Left cardiac atrium (tissue), 4 donors: ENCODE data around the gene NPIPB13. TPM values are rescaled to one million over a fixed set of nuclear protein-coding genes. Genes with fewer than 3 reads are reported as not detected.
A peak's percentile ranks its signal among the peaks of the same experiment; 100 is the strongest.
"Not testable (repeated sequence)": the region's sequence is repeated elsewhere in the genome, so short reads cannot be mapped to it uniquely, and the experiment has no call there.

Source experiments
- ATAC-seq, 2 donors: fragments of 200-7000 bp; cut with Tn5 transposase; one replicate each; pipeline ENCODE4 v1.9.1; 2020; ENCODE audit warnings: mild to moderate bottlenecking in 2 of 2, moderate library complexity in 2 of 2
- DNase-seq: peaks from one replicate; pipeline ENCODE4 v3.0.0-alpha.2; 2020
- intact Hi-C, 2 donors: fragments of 100-400 bp; cut with DNase I; formaldehyde crosslinking; loops; one replicate each; pipeline versions ENCODE4 v1.14.1 to v1.15.1; 2022 to 2023
- long read RNA-seq: library from polyadenylated mRNA; unstranded; transcript quantifications from one replicate; pipeline ENCODE4 v2.0.0, GENCODE V29; 2021
- total RNA-seq, 2 donors: library from RNA; stranded (reverse); fragmentation: NEBNext Ultra II Directional; extraction: Animal tissue kit (Norgen Biotek cat#: 25700); gene quantifications; one replicate each; pipeline ENCODE4 v1.2.1, GENCODE V29; 2021
- donor health status: DM: no; HTN: yes; CAD: no.
- donor health status: DM: no; HTN: yes; CAD: no; lungs with severe emphysema.
- donor health status: DM: yes; HTN: yes; CAD: no.
- donor health status: Dilated cardiomyopathy.

NPIPB13 gene
- total RNA-seq: 1 to 10 TPM; 3.2 to 3.4 TPM
- long read RNA-seq: 0 reads

DNA sequence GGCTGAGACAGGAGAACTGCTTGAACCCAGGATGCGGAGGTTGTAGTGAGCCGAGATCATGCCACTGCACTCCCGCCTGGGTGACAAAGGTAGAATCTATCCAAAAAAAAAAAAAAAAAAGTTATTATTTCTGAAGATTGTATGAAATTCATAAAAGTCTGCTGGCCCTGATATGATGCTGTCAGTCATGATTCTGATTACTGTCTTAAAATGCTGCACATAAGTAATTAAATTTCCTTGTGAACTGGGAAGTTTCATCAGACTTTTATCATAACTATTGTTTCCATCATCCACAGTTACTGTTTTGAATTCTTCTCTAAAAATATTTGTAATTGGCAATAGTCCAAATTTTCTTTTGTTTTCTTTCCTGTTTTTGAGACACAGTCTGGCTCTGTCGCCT, at the start of gene NPIPB13:
Gene NPIPB13, minus strand, starts transcription at position 101 of the 400 bp plus-strand sequence. CDS start 2,906 bp downstream, outside the sequence.
- DNase-seq, ATAC-seq, intact Hi-C loops: not testable (repeated sequence)

DNA sequence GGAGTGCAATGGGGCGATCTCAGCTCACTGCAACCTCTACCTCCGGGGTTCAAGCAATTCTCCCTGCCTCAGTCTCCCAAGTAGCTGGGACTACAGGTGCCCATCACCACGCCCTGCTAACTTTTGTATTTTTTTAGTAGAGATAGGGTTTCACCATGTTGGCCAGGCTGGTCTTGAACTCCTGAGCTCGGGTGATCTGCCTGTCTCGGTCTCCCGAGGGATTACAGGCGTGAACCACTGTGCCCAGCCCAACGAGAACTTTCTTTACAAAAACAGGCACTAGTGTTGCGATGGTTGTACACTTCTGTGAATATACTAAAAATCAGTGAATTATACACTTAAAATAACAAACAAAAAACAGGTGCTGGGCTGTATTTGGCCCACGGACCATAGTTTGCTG, 34.1 kb upstream of the NPIPB13 start:
- intact Hi-C loops, ATAC-seq, DNase-seq: not testable (repeated sequence)

DNA sequence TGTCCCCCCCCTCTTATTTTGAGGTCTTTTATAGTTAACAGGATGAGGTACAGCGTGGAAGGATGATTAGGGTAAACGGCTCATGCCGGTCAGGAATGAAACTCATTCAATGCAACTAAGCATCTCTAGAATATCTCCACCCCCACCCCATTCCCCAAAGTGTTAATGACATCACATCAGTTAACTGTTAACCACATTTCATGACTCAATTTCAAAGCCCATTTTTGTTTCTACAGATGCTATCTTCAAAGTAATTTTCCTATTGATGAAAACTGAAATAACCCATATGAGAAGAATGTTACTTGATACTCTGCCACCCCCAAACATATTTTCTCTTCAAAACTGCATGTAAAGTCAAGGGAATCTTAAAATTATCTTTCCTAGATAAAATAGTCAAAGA, 30.2 kb upstream of the NPIPB13 start:
- intact Hi-C loops, ATAC-seq, DNase-seq: not testable (repeated sequence)

DNA sequence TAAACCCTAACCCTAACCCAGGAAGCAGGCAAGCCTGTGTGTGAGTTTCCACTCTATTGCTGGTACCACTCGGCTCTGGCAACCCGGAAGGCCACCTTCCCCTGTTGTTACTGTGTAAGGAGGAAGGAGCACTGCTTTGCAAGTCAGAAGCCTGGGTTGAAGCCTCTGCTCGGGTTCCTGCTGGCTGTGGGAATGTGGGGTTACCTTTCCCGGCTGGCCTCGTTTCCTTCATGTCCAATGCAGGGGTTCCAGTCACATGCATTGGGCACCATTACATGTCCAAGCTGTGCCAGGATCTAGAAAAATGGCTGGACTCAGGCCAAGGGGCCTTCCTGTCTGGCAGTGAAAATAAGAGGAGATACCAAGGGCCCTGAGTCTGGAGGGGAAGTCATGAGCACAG, 31.2 kb downstream of the NPIPB13 start:
- ATAC-seq, intact Hi-C loops: not testable (repeated sequence)
- peak; percentile 3 for DNase-seq

DNA sequence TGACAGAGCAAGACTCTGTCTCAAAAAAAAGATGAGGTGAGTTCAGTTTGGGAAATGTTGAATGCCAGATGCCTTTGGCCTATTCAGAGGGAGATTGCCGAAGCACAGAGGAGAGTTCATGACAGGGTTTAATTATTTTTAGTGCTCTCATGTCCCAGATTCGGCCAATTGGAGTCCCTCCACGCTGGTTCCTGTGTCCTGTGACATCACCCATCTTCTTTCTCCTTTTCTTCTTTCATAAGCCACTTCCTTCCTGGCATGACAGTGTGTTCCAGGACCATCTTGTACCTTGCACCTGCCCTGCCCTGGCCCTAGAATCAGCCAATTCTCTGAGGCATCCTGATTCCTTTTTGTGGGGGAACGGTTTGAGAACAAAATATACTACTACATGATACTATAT, 36.9 kb downstream of the NPIPB13 start:
- peak in 1 of 2 donors; percentile 15 for ATAC-seq
- DNase-seq, intact Hi-C loops: not testable (repeated sequence)

DNA sequence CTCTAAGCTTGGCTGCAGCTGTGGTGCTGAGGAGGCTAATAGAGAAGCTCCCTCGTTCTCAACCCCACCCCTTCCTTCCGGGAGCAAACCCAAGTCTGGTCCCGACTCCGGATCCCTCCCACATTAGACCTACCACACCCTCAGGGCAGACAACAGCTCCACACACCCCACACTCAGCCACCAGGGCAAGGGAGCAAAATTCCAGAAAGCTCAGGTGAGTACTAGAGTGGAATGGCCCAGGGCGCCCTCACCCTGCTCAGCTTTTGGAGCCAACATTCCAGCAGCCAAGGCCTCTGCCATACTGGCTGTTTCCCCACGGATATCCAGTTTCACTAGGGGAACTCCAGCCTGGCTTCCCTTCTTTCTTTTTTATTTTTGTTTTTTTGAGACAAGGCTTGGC, 39.2 kb downstream of the NPIPB13 start:
- intact Hi-C loops: not testable (repeated sequence)
- ATAC-seq (peak; percentile 32 to 54), DNase-seq (peak; percentile 68)

DNA sequence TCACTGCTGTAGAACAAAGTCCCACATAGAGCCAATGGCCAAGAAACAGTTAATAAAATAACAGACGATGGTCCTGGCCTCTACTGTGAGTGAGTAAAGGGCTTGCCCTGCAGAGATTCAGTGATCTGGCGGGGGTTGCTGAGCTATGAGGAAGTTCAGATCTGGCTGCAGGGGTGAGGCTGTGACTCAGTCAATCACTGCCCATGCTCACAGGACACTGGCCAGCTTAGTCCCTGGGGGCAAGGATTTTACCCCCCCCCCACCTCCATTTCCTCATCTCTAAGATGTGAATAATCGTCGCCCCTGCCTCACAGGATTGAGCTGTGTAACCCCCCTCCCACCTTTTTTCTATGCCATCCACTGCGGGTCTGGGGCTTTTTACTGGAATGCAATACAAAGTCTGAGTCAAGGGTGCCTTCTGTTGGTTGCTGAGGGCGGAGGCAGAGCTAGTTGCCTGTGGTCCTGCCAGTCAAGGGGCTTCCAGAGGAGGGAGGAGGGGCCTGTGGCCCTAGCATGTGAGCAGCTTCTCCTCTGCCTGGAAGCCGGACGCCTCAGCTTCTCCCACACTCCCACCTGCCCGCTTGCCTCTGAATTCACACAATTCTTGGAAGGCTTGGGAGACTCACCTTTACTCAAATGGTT, 41.1 kb downstream of the NPIPB13 start:
- peak in 1 of 2 donors; percentile 63 for ATAC-seq
- intact Hi-C loops: not testable (repeated sequence)

DNA sequence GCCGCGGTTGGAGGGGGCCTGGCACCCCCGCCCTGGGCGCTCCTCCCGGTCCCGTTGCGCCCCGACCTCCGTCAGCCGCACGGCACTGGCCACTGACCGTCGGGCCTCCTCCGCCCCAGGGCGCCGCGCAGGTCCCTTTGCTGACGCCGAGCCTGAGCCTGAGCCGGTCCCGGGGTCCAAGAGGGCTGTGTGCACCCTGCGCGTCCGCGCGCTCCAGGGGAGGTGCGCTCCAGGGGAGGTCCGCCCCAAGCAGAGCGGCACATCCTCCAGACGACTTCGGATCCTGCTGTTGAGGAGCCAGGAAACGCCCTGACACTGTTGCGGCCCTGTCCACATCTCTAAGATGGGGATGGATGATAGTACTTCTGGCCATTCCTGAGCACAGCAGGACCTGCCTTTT, 42.0 kb downstream of the NPIPB13 start:
- peak; percentile 24 to 44 for ATAC-seq
- DNase-seq, intact Hi-C loops: not testable (repeated sequence)

More for the DNA sequence above, 41.1 kb downstream of the NPIPB13 start:
- peak; percentile 17 for DNase-seq

DNA sequence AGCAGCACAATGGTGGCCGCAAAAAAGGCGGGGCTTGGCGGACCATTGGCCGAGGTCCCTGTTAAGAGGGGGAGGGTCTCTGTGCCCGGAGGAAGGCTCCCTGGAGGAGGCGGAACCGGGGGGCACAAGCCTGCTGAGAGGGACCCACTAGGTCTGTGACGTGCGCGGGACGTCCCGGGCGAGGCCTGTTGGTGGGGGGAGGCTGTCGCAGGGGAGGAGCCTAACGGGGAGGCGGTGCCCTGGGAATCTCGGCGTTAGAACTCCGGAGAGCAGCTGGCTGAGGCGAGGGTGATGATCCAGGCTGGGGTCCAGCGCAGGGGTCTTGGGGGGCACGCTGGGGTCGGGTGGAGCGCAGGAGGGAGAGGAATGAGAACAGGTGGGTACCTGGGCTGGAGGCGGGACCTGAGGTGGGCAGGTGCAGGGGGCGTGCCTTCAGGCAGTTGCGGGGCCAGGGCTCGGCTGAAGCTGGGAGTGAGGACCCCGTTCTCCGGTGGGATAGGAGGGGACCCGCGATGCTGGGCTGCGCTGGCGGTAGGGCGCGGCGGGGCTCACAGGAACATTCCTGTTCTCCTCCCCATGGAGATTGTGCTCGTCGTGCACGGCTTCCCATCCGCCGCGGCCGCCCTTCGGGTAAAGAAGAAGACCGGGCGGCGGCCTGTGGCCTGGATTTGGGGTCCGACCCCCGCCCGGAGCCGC, 42.6 kb downstream of the NPIPB13 start:
- intact Hi-C loops: not testable (repeated sequence)
- ATAC-seq (peak; percentile 69 to 74), DNase-seq (peak; percentile 15)

DNA sequence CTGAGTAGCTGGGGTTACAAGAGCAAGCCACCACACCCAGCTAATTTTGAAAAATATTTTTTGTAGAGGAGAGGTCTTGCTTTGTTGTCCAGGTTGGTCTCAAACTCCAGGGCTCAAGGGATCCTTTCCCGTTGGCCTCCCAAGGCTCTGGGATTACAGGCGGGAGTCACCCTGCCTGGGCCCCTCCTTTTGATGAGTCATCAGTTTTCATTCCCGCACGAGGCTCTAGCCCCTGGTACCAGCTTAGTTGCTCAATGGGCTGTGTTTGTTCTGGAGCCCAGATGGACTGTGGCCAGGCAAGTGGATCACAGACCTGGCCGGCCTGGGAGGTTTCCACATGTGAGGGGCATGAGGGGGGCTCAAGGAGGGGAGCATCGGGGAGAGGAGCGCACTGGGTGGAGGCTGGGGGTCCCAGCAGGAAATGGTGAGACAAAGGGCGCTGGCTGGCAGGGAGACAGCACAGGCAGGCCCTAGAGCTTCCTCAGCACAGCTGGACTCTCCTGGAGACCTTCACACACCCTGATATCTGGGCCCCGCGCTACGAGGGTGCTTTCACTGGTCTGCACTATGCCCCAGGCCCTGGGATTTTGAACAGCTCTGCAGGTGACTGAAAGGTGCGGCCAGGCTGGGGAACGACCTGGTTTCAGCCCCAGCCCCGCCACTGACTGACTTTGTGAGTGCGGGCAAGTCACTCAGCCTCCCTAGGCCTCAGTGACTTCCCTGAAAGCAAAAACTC, 48.5 kb downstream of the NPIPB13 start:
- peak; percentile 56 to 79 for ATAC-seq
- DNase-seq, intact Hi-C loops: not testable (repeated sequence)

DNA sequence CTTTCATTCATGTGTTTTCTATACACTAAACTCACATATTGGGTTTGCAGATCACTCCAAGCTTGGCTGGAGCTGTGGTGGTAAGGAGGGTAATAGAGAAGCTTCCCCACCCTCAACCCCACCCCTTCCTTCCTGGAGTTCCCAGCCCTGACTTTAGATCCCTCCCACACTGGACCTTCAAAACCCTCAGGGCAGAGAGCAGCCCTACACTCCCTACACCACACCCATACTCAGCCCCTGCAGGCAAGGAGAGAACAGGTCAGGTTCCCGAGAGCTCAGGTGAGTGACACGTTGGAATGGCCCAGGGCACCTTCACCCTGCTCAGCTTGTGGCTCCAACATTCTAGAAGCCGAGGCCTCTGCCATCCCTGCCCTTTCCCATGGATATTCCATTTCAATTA, 49.2 kb downstream of the NPIPB13 start, which contains the start of gene SULT1A3:
Gene SULT1A3, plus strand, starts transcription at position 207 of the 400 bp plus-strand sequence. CDS start 1,474 bp downstream, outside the sequence.
- DNase-seq, intact Hi-C loops: not testable (repeated sequence)
- peak in 1 of 2 donors; percentile 46 for ATAC-seq

Other genes starting within 250 kb of the NPIPB13 start
- under 1 TPM; 0.63 to 0.77 TPM for gene DOC2A, start 237.5 kb downstream of the NPIPB13 start, total RNA-seq
- gene C16orf92, start 225.3 kb downstream of the NPIPB13 start, total RNA-seq: not detected
- not detected for gene TLCD3B, start 217.2 kb downstream of the NPIPB13 start, total RNA-seq
- 1,000 to 10,000 TPM; 2,548 to 2,783 TPM for gene ALDOA, start 182.7 kb downstream of the NPIPB13 start, total RNA-seq
- 10 to 100 TPM; 34.2 to 41.1 TPM for gene PPP4C, start 172.5 kb downstream of the NPIPB13 start, total RNA-seq
- under 1 TPM; 0.55 to 0.80 TPM for gene TBX6, start 156.6 kb downstream of the NPIPB13 start, total RNA-seq
- 10 to 100 TPM; 39.5 to 54.1 TPM for gene YPEL3, start 152.3 kb downstream of the NPIPB13 start, total RNA-seq
- gene GDPD3, start 134.9 kb downstream of the NPIPB13 start, total RNA-seq: 1 to 10 TPM; 2.6 to 3.4 TPM
- gene MAPK3, start 125.3 kb downstream of the NPIPB13 start, total RNA-seq: 10 to 100 TPM; 56.9 to 59.6 TPM
- gene CORO1A, start 64.9 kb downstream of the NPIPB13 start, total RNA-seq: 10 to 100 TPM; 14.8 to 32.0 TPM
- 10 to 100 TPM; 71.4 to 84.6 TPM for gene BOLA2B, start 54.8 kb downstream of the NPIPB13 start, total RNA-seq
- 10 to 100 TPM; 18.7 to 24.8 TPM for gene SLX1A, start 54.6 kb downstream of the NPIPB13 start, total RNA-seq
- 10 to 100 TPM; 12.0 to 22.6 TPM for gene SULT1A3, start 49.2 kb downstream of the NPIPB13 start, total RNA-seq
- gene CD2BP2, start 106.8 kb upstream of the NPIPB13 start, total RNA-seq: 10 to 100 TPM; 35.5 to 47.8 TPM
- gene TBC1D10B, start 122.0 kb upstream of the NPIPB13 start, total RNA-seq: 10 to 100 TPM; 23.4 to 30.5 TPM
- not detected for gene MYL11, start 126.3 kb upstream of the NPIPB13 start, total RNA-seq
- gene SEPTIN1, start 134.1 kb upstream of the NPIPB13 start, total RNA-seq: 1 to 10 TPM; 2.0 to 3.4 TPM
- 1 to 10 TPM; 5.4 to 6.4 TPM for gene ZNF48, start 146.9 kb upstream of the NPIPB13 start, total RNA-seq
- gene ZNF771, start 159.1 kb upstream of the NPIPB13 start, total RNA-seq: 1 to 10 TPM; 5.9 to 6.2 TPM
- gene DCTPP1, start 181.6 kb upstream of the NPIPB13 start, total RNA-seq: 10 to 100 TPM; 35.1 to 35.5 TPM
- gene SEPHS2, start 197.4 kb upstream of the NPIPB13 start, total RNA-seq: 10 to 100 TPM; 32.8 to 44.7 TPM
- 1 to 10 TPM; 3.3 to 3.9 TPM for gene ITGAL, start 224.3 kb upstream of the NPIPB13 start, total RNA-seq